NB4 (cell line): ENCODE measurements around the gene SLC4A3.

Experiments used
- DNase-seq: peaks from one replicate; pipeline ENCODE4 v3.0.0; 2010; ENCODE audit warnings: low read depth
- H3K4me3 ChIP-seq: one replicate; pipeline ENCODE4 v1.5.1; 2011; ENCODE audit warnings: mild to moderate bottlenecking, low read depth, low read length, moderate library complexity
- MYC ChIP-seq: IDR thresholded peaks from 2 replicates; pipeline ENCODE4 v1.6.1; 2011; ENCODE audit warnings: low read depth, low read length
- POLR2A ChIP-seq: IDR thresholded peaks from 2 replicates; pipeline ENCODE4 v1.6.1; 2011; ENCODE audit warnings: mild to moderate bottlenecking; ENCODE audit not compliant: insufficient read length; ENCODE audit errors: extremely low read depth
- TF ChIP-seq, protein P1 (sequence below): IDR thresholded peaks from 2 replicates; pipeline ENCODE4 v1.6.1; 2011; ENCODE audit warnings: low read depth, low read length
- TF ChIP-seq, protein P2 (sequence below): IDR thresholded peaks from one replicate; pipeline ENCODE4 v1.5.1; 2012; ENCODE audit warnings: low read depth, low read length

The SLC4A3 gene

DNA sequence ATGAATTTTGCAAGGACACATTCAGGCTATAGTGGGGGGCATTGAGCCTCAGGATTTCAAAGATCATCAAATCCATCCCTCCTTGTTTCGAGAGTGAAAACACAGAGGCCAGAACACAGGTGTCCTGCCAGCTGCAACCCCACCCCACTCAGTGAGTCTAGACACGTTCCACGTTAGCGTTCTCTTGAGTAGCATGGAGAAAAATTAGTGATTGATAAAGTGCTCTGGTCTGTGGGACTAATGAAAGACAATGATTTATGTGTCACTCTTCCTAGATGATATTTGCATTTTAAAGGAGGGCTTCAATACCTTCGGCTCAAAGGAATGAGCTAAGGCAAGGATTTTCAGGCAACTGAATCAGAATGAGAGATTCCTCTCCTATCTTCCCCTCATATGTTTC, 43.8 kb downstream of the SLC4A3 start:
- H3K4me3 ChIP-seq, result no peak overlapping the region
- no peak for TF ChIP-seq MYC
- TF ChIP-seq, protein P1, sequence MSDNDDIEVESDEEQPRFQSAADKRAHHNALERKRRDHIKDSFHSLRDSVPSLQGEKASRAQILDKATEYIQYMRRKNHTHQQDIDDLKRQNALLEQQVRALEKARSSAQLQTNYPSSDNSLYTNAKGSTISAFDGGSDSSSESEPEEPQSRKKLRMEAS, result no peak
- TF ChIP-seq, protein P2, sequence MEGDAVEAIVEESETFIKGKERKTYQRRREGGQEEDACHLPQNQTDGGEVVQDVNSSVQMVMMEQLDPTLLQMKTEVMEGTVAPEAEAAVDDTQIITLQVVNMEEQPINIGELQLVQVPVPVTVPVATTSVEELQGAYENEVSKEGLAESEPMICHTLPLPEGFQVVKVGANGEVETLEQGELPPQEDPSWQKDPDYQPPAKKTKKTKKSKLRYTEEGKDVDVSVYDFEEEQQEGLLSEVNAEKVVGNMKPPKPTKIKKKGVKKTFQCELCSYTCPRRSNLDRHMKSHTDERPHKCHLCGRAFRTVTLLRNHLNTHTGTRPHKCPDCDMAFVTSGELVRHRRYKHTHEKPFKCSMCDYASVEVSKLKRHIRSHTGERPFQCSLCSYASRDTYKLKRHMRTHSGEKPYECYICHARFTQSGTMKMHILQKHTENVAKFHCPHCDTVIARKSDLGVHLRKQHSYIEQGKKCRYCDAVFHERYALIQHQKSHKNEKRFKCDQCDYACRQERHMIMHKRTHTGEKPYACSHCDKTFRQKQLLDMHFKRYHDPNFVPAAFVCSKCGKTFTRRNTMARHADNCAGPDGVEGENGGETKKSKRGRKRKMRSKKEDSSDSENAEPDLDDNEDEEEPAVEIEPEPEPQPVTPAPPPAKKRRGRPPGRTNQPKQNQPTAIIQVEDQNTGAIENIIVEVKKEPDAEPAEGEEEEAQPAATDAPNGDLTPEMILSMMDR, result no peak
- TF ChIP-seq POLR2A, result no peak
- no peak for DNase-seq

DNA sequence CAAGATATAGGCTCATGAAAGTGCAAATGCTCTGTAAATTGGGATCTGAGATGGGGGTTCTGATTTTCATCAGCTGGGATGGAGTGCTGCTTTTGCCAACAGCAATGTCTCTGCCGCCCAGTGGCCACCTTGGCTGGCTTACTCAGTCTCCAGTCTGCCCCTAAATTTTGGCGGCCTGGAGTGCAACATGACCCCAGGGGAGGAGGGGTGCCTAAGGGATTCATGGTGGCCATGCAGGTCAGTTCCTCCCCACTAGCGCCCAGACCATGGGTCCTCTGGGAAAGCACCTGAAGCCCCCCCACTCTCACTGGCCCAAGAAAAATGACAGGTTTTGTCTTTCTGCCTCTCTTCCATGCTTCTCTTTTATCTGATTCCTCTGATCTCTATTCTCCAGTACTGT, 45.0 kb downstream of the SLC4A3 start:
- DNase-seq, result no peak
- TF ChIP-seq POLR2A, result no peak
- no peak for TF ChIP-seq MYC
- TF ChIP-seq, protein P2, result no peak
- TF ChIP-seq, protein P1, result no peak

DNA sequence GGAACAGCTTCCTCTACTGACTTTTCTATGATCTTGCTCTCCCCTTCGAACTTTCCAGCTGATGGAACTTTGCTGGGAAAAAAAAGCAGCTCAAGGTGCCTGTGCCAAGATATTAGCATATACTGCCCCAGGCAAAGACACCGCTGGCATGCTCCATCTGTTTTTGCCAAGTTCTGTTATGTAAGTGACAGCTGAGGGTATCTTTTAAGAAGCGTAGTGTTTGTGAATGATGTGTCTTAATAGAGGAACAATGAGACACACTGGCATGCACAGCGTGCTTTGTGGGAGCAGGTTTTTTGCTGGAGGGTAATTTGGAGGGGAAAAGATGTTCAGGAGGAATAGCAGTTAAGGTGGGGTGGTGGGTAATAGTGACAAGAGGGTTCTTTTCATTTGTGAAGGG, 47.8 kb downstream of the SLC4A3 start:
- TF ChIP-seq, protein P1, result no peak
- TF ChIP-seq, protein P2, result no peak
- TF ChIP-seq MYC (no peak), POLR2A (no peak)
- no peak overlapping the region for H3K4me3 ChIP-seq
- no peak for DNase-seq

More for the DNA sequence above, 45.0 kb downstream of the SLC4A3 start:
- H3K4me3 ChIP-seq, result no peak overlapping the region

DNA sequence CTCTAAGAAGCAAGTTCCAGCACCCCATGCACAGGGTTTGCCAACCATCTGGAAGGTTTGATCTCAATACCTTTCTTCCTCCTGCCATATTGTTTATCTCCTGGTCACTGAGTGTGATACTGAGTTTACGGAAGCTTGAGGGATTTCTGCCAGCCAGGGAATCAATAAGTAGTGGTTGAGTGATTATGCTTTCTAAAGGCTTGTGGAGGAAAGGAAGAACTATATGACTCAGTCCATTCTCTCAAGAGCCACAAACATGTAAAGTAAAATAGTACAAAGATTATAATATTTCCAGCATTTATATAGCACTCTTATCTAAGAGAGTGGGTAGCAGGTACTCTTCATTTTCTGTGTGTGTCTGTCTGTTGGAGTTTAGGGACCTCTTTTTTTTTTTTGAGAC, 49.2 kb downstream of the SLC4A3 start:
- no peak overlapping the region for H3K4me3 ChIP-seq
- DNase-seq, result no peak
- TF ChIP-seq POLR2A, result no peak
- TF ChIP-seq, protein P1, result no peak
- TF ChIP-seq, protein P2, result no peak
- no peak for TF ChIP-seq MYC

DNA sequence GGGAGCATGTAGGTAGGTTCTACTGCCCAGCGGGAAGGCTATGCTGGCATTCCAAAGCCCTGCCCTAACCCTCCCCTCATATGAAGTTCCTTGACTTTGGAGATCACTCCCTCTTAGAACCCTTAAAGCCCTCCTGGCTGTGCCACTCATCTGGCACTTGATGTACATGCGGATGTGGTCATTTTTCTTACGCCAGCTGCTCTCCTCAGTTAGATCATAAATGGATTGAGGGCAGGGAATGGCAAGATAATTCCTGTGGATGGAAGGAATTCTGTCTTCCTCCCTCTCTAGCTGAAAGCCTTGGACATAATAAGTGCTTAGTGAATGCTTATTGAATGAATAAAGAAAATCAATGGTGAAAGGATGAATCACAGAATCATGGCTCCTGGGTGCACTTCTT, 51.6 kb downstream of the SLC4A3 start:
- no peak overlapping the region for H3K4me3 ChIP-seq
- DNase-seq, result no peak
- TF ChIP-seq, protein P1, result no peak
- TF ChIP-seq POLR2A, result no peak
- TF ChIP-seq, protein P2, result no peak
- TF ChIP-seq MYC, result no peak
